NCI-H345 (cell line): ENCODE results near the gene FOXO1.

Source experiments
- DNase-seq: peaks from one replicate; lab custom pipeline; 2025; lab: John Stamatoyannopoulos, UW

FOXO1 gene

GRCh38 chr13:40540328-40541044 lies 126.0 kb downstream of the FOXO1 start:
- no peak for DNase-seq

GRCh38 chr13:40539576-40540327 lies 126.7 kb downstream of the FOXO1 start:
- DNase-seq = no peak

DNA sequence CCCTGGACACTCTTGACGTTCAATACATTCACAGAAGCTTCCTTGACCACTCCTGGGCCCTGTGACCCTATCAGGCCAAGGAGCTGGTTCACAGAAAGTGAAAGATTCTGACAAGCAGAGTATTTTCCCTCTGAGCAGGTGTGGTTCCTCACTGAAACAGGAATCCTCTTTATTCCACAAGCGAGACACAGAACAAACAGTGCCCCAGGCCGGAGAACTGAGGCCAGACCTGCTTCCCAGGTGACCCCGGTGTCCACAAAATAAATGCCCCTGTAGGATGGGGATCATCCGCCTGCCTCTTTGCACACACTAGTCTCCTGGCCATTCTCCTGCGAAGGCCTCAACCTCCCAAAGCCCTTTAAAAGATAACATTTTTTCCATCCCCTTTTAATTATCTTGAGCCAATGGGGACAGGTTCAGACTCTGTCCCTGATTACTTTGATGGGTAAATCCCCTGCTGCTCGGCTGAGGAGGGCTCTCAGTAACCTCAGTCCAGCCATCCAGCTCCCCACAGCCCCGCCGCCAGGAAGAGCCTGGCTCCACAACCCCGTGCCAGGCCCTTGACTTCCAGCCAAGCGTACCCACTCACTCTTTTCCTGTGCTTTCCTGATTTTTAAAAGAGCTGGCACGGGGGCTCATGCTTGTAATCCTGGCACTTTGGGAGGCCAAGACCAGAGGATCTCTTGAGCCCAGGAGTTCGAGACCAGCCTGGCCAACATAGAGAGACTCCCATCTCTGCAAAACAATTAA lies 129.1 kb downstream of the FOXO1 start:
- DNase-seq = peak; percentile 3

- DNase-seq = peak; percentile 62
Observed at GRCh38 chr13:40536443-40537113, 129.9 kb downstream of the FOXO1 start.

DNA sequence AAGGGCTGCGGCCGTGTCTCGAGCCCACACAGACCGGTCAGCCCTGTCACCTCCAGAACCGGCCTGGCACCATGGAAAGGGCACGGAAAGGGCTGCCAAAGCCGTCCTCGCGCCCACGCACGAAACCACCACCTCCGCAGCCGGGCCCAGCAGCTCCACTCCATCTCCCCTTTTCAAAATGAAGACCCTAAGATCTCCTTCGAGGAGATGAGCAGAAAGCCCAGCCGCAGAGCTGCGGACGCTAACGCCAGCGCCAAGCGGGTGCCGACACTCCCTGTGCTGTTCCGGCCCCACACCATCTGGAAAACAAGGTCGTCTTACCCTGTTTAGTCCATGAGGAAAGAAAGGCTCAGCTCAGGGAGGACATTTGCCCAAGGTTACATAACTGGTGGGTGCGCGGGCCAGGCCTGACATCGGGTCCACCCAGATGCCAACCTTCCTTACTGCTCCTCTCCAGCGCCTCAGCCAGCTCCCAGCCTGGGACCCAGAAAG lies 131.1 kb downstream of the FOXO1 start:
- no peak for DNase-seq

DNA sequence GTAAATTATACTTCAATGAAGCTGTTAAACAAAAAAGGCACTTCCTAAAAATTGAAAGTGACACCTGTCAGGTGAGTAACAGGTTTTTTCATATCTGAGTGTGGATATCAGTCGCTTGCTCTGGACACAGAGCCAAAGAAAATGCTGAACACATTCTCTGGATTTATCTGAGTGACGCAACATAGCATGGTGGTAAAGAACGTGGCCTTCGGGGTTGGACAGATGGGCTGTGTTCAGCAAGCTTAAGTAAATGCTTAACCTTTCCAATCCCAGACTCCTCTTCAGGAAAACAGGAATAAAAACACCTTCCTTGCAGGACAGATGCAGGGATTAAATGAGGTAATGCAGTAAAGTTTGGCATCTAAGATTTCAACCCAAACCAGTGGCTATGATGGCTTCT lies 132.0 kb downstream of the FOXO1 start:
- no peak for DNase-seq

GRCh38 chr13:40533072-40533471 lies 133.4 kb downstream of the FOXO1 start:
- DNase-seq = no peak

GRCh38 chr13:40530961-40531360 lies 135.5 kb downstream of the FOXO1 start:
- no peak for DNase-seq

- DNase-seq = no peak
Observed at GRCh38 chr13:40528881-40529280, 137.6 kb downstream of the FOXO1 start.

DNA sequence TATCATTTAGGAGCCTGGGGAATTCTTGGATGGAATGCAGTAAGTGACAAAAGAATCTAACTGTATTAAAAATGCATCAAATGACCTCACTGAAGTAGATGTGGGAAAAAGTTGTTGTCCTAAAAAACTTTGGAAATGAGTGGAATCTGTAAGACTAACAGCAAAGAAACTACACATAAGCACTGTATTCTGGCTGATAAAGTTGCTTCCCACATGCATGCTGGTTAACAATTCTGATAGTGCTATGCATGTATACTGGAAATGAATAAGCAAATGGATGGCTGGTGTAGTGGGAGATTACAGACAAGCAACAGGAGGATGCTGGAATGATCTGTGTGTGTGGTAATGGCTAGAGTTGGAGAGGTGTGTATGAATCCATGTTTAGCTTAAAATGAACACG lies 138.5 kb downstream of the FOXO1 start:
- DNase-seq = no peak

DNA sequence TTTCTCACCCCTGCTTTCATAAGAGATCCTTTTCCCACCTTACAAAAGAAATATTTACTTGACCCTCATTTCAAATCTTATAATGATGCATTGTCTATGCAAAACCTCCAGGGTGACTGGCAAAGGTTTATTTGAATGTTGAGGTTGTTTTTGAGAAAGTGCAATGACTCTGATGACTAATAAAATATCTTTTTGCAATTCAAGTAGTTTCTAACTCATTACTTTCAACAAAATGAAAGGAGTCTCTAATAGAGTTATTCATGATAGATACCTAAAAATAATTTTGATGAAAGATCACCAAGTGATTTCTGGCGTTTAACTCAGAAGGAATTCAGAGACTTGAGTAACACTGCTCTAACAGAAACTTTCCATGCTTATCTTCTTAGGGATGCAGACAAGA lies 144.2 kb downstream of the FOXO1 start:
- no peak for DNase-seq

GRCh38 chr13:40520916-40521315 lies 145.5 kb downstream of the FOXO1 start:
- DNase-seq = no peak

DNA sequence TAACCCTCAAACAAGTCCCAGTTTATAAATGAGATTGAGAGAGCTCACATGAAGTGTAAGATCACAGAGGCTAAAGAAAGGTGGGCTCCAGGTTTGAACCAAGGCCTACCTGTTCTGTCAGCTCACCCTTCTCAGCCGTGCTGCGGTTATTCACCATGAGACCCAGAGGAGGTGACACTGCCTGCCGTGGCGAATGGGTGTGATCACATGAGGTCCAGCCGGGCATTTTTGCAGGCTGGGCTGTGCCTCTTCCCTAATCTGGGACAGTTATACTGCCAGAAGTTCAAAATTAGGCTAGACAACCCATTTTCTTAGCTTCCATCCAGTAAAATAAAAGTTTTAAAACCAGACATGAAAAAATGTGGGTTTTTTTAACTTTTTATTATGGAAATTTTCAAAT lies 146.8 kb downstream of the FOXO1 start:
- no peak for DNase-seq

DNA sequence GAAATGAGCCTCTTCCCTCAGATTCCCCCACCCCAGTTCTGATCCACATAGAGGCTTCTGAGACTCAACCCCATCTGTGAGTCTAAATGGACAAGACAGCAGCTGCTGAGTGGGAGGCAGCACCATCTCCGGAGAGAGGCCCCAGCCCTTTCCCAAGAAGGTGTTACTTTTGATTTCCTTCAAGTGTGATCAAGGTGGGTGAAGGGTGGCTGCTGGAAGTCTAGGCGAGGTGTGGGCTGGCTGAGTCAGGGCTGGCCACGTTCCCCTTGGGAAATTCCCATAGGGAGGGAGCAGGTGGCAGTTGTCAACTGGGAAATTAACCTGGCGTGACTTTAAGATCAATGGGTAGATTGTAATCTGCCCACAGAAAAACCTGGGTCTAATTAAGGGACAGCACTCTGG lies 148.0 kb downstream of the FOXO1 start:
- no peak for DNase-seq

- no peak for DNase-seq
Observed at GRCh38 chr13:40517486-40518480, 148.7 kb downstream of the FOXO1 start.

DNA sequence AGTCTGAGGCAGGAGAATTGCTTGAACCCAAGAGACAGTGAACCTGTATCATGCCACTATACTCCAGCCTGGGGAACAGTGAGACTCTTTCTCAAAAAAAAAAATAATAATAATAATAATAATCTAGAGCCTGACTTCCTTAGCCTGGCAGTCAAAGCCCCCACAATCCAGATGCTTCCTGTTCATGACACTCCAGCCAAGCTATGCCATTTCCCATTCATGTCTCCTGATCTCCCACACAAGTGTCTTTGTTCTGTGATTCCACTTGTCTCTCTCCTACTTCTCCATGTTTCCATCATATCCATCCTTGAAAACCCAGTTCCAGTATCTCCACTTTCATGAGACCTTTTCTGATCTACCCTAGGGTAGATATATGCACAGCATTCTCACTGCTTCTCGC lies 150.7 kb downstream of the FOXO1 start:
- DNase-seq = no peak

- DNase-seq = no peak
Observed at GRCh38 chr13:40514802-40515201, 151.6 kb downstream of the FOXO1 start.

DNA sequence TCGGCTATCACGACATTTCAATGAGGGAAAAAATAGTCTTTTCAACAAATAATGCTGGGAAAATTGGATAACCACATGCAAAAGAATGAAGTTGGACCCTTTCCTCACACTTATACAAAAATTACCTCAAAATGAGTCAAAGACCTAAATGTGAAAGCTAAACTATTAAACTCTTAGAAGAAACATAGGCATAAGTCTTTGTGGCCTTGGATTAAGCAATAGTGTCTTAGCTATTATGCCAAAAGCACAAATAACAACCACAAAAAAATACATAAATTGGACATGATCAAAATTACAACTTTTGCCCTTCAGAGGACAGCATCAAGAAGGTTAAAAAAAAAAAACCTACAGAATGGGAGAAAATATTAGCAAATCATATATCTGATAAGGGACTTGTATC lies 156.6 kb downstream of the FOXO1 start:
- no peak for DNase-seq

GRCh38 chr13:40508767-40509342 lies 157.6 kb downstream of the FOXO1 start:
- no peak for DNase-seq

- DNase-seq = no peak
Observed at GRCh38 chr13:40508127-40508526, 158.3 kb downstream of the FOXO1 start.
